GM18505 (cell line): ENCODE results near the gene TMEM259.

Experiments used
- ATAC-seq: cut with Tn5 transposase; IDR thresholded peaks from one replicate; pipeline ENCODE4 v1.9.1; 2021; ENCODE audit not compliant: unreplicated experiment
- POLR2A ChIP-seq: IDR thresholded peaks from 4 replicates; pipeline ENCODE4 v1.6.1; 2011; ENCODE audit warnings: borderline replicate concordance; ENCODE audit not compliant: insufficient read depth, insufficient read length; ENCODE audit errors: extremely low read depth

The TMEM259 gene

DNA sequence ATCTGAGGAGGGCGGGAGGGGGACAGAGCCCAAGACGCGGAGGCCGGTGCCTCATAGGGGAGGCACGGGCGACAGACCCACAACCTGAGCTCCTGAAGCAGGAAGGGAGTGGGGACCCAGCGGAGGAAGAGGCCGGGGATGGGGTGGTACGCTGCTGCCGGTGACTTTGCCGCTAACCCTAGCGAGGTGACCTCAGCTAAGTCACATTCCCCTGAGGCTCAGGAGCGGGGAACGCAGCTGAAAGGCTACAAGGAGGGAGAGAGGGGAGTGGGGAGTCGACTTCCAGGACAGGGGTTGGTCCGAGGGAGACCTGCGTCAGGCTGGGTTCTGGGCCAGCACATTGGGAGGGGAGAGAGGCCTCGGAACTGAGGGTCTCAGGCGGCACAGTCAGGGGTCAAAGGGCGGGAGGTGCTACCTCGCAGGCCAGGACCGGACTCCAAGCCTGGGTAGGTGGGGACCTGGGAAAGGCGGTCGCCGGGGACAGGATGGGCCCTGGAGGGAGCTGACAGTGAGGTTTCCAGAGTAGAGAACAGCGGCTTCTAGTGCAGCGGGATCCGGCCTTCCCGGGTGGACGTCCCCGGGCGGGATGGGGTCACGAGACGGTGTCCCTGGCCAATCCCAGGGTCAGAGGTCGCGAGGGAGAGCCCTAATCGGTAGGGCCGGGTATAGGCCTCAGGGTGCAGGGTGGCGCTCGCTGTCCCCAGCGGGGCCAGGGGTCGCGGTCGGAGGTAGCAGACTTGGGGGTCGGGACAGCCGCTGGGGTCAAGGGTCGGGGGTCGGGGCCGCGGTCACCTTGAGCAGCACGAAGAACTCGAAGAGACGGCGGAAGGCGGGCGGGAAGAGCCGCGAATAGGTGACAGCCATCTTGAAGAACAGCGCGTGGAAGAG lies 699 bp downstream of the TMEM259 start:
- TF ChIP-seq POLR2A, result no peak
- no peak for ATAC-seq

DNA sequence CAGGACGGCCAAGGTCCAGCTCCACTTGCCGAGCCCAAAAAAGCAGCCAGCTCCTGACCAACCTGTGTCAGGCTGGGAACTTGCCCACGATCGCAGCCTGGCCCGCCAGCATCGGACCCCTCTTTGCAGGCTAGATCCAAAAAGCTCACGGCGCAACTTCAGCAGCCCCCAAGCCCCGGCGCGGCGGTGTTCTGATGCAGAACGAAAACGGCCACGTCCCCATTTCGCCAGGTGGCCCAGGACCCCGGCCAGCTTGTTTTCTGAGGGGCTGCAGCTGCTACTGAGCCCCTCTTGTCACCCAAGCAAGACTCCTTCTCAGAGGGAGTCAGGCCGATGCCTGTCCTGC lies 1.3 kb downstream of the TMEM259 start:
- no peak for TF ChIP-seq POLR2A
- ATAC-seq, result no peak

DNA sequence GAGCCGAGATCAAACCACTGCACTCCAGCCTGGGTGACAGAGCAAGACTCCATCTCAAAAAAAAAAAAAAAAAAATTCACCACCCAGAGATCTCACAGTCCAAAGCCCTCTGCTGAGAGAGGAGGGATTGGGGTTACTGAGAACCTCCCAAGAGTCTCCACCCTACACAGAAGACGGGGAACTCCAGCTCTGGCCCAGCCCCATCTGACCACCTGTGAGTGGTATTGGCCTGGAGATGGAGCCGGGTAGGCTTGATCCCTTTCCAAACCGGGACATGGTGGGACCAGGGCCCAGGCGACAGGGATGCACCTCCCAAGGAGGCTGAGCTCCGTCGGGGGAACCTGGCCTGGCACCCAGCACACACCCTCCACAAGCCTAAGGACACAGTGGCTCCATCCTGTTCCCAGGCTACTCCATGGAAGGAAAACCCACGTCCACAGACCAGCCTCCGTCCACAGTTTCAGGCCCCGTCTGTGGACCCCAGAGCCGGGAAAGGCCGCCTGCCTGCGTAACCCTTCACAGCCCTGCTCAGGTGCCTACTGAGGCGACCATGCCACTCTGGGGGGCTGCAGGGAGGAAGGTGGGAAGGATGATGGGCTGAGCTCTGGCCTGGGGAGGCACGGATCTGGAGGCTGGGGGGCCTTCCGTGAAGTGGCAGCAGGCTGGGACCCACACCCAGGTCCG lies 1.8 kb downstream of the TMEM259 start:
- ATAC-seq, result no peak
- TF ChIP-seq POLR2A, result no peak

DNA sequence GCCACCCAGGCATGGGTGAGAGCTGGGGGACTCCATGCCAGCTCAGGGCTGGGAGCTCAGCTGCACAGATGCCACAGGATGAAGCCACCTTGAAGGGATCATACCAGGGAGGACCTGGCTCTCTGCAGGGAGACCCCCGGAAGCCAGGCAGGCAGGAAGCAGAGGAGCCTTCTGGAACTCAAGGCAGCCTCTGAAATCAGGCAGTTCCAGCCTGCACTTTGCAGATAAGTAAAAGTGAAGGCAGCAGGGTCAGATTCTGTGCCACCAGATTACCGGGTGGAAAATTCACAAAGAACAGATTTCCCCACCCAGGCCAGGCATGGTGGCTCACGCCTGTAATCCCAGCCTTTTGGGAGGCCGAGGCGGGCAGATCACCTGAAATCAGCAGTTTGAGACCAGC lies 2.5 kb downstream of the TMEM259 start:
- TF ChIP-seq POLR2A, result no peak
- no peak for ATAC-seq

DNA sequence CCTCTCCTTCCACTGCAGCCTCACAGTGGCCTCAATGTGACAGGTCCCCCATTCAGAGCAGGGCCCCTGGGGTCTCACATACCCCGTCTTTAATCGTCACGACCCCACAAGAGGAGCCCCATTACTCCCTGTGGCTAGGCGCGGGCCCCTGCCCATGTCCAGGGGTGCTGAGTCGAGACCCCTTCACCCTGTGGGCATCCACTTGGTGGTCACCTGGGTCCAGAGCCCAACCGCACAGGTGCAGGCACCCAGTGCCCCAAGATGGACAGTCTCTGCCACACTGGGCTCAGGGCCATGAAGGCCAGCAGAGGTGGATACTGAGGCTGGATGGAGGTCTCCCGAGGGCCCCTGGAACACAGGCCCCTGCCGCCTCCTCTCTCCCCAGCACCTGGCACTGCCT lies 3.0 kb downstream of the TMEM259 start:
- no peak for TF ChIP-seq POLR2A
- ATAC-seq, result no peak

DNA sequence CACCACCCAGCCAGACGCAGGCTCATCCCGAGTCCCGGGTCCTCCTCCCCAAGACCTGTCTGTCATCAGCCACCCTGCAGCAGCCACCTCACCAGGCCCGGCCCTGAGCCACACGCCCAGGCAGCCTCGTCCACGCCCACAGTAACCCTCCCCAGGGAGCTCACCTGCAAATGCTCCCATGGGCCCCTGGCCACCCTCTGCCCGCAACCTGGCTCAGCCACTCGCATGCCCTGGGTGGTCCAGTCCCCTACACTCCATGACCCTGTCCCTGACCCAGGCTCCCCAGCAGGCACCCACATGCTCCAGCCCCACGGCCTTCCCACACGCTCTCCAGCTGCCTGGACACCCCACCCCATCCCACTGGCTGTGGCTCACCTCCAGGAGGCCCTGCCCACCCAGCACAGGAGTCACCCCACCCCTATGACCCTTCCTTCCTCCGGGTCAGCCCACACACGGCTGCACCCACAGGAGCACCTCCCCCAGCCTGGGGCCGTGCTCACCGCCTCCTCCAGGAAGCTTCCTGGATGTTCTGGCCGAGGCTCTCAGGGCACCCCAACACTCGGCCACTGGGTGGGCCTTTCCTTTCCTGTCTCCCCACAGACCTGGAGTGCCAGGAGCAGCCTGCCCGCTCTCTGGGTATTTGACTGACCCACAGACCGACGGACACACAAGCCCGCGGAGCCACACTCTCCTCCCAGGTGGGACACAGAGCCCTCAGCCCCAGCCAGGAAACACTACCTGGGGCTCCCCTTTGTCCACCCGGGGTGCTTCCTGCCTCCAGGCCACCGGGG lies 3.6 kb downstream of the TMEM259 start:
- no peak for TF ChIP-seq POLR2A
- ATAC-seq, result no peak

DNA sequence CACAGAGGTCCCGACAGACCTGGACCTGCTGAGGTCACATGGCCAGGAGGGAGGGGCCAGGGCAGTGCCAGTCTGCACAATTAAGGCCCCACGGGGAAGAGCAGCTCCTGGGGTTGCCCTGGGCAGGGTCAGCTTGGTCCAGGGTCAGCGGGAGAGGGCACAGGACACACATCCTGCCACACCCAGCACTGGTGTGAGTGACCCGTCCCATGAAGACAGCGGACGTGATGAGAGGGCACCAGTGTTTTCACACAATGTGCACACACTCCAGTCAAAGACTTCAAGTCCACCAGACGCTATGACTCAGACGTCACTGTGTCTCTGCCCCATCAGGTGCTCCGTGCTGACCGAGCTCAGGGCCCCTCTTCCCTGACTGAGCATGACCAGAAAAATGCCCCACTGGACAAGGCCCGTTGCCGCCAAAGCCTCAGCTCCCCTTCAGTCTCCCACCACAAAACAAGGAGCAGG lies 4.2 kb downstream of the TMEM259 start:
- no peak for ATAC-seq
- no peak for TF ChIP-seq POLR2A

DNA sequence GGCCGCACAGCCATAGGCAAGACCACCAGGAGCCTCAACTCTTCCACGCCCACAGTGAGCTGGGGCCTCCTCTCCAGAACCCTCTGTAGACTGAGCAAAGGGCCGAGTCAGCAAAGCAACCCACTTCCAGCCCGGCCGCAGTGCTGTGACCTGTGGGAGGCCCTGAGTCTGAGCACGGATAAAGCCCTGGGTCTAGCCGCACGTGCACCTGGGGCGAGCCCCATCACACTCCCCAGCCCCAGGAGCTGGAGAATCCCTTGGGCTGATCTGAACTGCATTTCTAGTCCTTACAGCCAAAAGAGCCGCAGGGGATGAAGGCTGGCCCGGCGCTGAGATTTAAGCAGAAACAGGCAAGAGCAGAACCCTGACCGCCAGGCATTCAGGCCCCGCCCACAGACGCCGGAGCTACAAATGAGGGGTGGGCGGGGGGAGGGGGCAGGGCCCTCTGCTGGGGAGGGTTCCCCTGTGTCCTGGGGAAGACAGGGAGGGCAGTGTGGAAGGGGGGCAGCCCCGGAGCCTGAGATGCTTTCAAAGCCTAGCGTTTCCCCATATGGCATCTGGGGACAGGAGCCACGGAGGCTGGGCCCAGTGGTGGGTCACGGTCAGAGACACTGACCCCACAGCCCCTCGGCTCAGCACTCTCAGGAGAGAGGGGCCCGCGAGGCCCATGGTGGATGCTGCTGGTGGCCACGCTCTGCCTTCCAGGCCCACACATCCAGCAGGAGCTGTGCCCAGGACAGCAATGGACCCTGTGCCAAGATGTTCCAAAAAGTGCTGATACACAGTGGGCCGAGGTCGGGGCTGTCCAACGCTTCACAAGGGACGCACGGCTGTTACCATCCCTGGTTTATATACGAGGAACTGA lies 4.9 kb downstream of the TMEM259 start:
- no peak for TF ChIP-seq POLR2A
- no peak for ATAC-seq

DNA sequence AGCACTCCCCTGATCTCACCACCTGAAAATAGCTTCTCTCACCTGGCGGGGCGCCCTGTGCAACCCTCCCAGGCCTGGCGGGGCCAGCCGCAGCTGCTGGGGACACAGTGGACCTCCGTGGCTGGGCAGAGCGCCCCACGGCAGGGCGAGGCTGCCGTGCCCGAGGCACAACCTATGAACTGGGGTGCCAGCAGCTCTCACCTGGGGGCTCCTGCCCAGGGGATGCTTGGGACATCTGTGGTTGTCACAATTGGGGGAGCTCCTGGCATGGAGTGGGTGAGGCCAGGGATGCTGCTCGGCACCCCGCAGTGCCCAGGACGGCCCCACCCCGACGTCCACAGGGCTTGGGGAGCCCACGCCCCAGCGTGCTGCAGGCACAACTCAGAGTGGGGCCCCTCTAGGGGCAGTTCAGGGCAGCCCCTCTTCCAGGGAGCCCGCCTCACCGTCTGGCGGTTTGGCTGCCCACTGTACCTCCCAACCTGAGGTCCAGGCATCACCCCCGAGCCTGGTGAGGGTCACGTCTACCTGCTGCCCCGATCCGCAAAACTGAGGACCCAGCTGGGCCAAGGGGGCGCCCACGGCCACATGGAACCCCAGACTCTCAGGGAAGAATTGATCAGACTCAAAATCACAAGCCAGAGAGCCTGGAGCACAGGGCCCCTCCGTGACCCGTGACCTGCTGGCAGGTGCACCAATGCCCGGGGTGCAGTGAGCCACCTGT lies 5.7 kb downstream of the TMEM259 start:
- TF ChIP-seq POLR2A, result no peak

DNA sequence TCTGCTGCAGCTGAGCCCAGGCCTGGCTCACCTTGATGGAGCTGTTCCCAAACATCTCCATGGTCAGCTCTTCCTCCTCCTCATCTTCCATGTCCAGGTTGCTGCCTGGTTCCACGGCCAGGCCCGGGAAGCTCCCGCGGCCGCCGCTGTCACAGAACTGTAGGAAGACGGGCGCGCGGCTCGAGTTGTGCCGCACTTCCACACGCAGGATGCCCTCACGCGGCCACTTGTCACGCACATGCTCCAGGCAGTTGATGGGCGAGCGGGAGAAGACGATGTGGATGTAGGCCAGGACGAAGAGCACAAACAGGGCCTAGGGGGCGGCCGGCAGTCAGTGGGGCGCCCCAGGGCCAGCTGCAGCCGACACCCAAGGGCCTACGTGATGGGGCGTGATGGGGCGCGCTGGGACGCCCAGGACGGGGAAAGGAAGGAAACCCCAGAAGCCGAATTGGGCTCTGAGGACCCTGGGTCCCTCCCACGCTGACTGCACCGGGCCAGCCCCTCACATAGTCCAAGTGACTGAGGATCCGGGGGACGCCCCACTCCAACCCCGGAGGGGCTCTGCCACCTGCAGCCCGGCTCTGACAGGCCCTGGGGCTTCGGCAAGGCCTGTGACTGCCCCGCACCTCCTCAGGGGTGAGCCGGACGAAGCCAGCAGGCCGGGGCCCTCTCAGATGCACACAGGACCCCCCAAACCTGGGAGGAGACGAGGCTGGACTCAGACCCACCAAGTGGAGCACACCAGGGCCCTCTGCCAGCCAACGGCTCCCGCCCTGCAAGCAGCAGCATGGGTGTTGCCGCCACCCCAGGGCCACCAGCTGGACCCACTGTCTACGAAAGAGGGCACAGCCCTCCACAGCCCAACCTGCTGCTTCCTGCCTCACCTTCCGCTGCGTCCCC lies 6.5 kb downstream of the TMEM259 start:
- TF ChIP-seq POLR2A, result no peak
- no peak for ATAC-seq

More for the DNA sequence above, 5.7 kb downstream of the TMEM259 start:
- ATAC-seq, result no peak

DNA sequence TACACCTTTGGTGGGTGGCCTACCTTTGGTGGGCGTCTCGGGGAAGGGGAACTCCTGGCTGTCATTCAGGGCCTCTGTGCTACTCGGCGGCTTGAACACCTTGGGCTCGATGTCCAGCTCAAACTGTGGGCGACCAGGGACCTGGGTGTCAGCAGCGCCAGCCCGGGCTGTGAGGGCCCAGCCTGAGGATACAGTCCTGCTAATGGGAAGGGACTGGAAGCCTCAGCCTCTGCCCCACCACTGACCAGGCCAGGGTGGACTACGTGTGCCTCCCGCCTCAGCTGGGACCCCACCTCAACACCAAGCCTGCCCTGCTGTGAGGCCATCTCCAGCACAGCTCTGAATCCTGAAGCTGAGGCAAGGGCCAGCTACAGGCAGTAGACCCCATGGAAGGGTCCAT lies 7.7 kb downstream of the TMEM259 start:
- no peak for ATAC-seq
- no peak for TF ChIP-seq POLR2A
